ENCODE data around the gene TRRAP. TPM values are rescaled to one million over a fixed set of nuclear protein-coding genes. Genes with fewer than 3 reads are reported as not detected.

Gene TRRAP
- total RNA-seq, 6 experiments from 2014 or later: 26.6 to 35.5 (median 28.7) TPM

- DNase-seq: no peak
- TF ChIP-seq, protein P1, sequence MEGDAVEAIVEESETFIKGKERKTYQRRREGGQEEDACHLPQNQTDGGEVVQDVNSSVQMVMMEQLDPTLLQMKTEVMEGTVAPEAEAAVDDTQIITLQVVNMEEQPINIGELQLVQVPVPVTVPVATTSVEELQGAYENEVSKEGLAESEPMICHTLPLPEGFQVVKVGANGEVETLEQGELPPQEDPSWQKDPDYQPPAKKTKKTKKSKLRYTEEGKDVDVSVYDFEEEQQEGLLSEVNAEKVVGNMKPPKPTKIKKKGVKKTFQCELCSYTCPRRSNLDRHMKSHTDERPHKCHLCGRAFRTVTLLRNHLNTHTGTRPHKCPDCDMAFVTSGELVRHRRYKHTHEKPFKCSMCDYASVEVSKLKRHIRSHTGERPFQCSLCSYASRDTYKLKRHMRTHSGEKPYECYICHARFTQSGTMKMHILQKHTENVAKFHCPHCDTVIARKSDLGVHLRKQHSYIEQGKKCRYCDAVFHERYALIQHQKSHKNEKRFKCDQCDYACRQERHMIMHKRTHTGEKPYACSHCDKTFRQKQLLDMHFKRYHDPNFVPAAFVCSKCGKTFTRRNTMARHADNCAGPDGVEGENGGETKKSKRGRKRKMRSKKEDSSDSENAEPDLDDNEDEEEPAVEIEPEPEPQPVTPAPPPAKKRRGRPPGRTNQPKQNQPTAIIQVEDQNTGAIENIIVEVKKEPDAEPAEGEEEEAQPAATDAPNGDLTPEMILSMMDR (IDR thresholded peaks at IDR 0.05): no peak
- no peaks in the 10 kb centered on the region for H3K9me3 Mint-ChIP-seq
- H3K27ac Mint-ChIP-seq: no peak overlapping the region
- peaks cover 2% of the 10 kb centered on the region for H3K4me1 Mint-ChIP-seq (ENCODE audit: low read depth)
- peaks cover 16% of the 10 kb centered on the region for H3K36me3 Mint-ChIP-seq (ENCODE audit: low read depth)
- no peak overlapping the region for H3K4me3 Mint-ChIP-seq
- no peaks in the 10 kb centered on the region for H3K27me3 Mint-ChIP-seq (ENCODE audit: insufficient read depth)
These were observed 117.3 kb downstream of the TRRAP start for GRCh38 chr7:98995523-98996149.

- Mint-ChIP-seq H3K9me3 (no peaks in the 10 kb centered on the region), H3K27me3 (ENCODE audit: insufficient read depth) (no peaks in the 10 kb centered on the region; the same call in 1 of the 2 replicates), H3K27ac (no peak overlapping the region), H3K4me1 (ENCODE audit: low read depth) (peaks cover 7% of the 10 kb centered on the region), H3K4me3 (no peak overlapping the region), H3K36me3 (ENCODE audit: low read depth) (peaks cover 21% of the 10 kb centered on the region)
- no peak for DNase-seq
- TF ChIP-seq, protein P1 (IDR thresholded peaks at IDR 0.05): no peak
These were observed 117.8 kb downstream of the TRRAP start for GRCh38 chr7:98996150-98996552.

GRCh38 chr7:98997846-98998245, 119.5 kb downstream of the TRRAP start:
- TF ChIP-seq, protein P1 (IDR thresholded peaks at IDR 0.05): no peak
- DNase-seq: no peak
- H3K36me3 Mint-ChIP-seq (ENCODE audit: low read depth): peaks cover 12% of the 10 kb centered on the region
- no peak overlapping the region for H3K27ac Mint-ChIP-seq
- peaks cover 12% of the 10 kb centered on the region for H3K4me1 Mint-ChIP-seq (ENCODE audit: low read depth)
- no peaks in the 10 kb centered on the region for H3K9me3 Mint-ChIP-seq
- no peaks in the 10 kb centered on the region; the same call in 1 of the 2 replicates for H3K27me3 Mint-ChIP-seq (ENCODE audit: insufficient read depth)
- no peak overlapping the region for H3K4me3 Mint-ChIP-seq

DNA sequence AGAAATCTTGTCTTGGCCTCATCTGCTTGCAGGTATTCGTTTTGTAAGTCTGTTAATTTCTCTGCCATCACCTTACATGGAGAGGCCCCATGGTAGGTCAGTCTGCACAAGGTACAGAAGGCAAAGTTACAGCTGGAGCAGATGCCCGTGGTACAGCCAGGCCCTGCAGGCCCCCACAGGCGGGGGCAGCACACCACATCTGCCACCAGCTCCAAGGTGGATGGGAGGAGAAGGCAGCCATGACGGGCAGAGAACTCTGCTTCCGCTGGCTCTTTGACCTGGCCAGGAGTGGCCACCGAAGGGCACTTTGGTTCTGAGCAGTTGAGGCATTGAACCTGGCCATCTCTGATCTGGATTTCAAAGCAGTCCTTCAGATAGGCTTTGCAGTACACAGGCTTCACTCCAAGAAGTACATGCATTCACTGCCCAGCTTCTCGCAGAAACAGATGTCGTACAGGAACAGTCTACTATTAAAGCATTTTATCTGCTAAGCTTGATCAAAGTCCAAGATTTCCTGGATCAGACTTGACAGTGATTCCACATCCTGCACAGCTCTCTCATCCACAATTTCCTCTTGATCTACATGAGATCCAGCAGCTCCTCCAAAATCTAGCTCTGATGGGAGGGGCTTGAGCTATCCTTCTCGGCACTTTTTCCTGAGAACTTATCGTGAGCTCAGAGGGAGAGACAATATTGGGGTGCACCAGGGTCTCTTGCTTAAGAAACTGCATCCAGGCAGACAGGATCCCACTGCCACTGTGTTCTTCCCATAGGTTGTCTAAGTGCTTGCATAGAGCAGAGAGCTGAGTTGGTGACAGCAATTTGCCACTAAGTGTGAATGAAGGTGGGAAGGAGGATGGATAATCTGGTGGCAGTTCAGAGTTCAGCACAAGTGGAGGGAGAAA, 120.7 kb downstream of the TRRAP start:
- no peak for DNase-seq
- peaks cover 11% of the 10 kb centered on the region for H3K36me3 Mint-ChIP-seq (ENCODE audit: low read depth)
- TF ChIP-seq, protein P1 (IDR thresholded peaks at IDR 0.05): no peak
- H3K27ac Mint-ChIP-seq: no peak overlapping the region
- no peaks in the 10 kb centered on the region; the same call in 1 of the 2 replicates for H3K27me3 Mint-ChIP-seq (ENCODE audit: insufficient read depth)
- H3K4me3 Mint-ChIP-seq: no peak overlapping the region
- peaks cover 12% of the 10 kb centered on the region for H3K4me1 Mint-ChIP-seq (ENCODE audit: low read depth)
- no peaks in the 10 kb centered on the region for H3K9me3 Mint-ChIP-seq

DNA sequence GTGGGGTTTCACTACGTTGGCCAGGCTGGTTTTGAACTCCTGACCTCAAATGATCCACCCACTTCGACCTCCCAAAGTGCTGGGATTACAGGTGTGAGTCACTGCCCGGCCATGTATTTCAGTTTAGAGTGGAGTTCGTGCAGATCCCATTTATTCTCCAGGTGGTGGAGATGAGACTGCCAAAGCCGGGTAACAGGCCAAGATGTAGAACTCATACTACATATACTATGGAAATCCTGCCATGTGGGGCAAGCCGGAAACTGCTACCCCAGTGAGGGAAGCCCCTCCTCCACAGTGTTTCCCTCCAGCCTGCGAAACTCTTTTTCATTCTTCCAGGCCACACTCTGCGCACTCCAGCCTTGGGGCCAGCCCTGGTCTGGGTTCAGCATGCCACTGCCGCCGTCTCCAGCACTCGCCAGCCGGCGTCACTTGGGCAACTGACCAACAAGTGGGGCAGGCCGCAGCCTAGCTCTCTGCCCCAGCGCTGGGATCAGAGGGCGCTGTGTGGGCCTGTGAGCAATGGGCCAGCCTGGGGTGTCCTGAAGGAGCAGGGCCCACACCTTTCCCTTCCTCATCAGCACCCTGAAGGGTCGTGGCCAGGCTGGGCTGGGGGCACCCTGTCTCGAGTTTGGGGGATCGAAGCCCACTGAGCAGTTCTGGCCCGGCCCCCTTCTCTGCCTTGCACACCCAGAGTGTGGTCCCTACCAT, 122.0 kb downstream of the TRRAP start:
- H3K4me1 Mint-ChIP-seq (ENCODE audit: low read depth): peaks cover 12% of the 10 kb centered on the region
- peaks cover 15% of the 10 kb centered on the region for H3K36me3 Mint-ChIP-seq (ENCODE audit: low read depth)
- no peak for DNase-seq
- H3K27ac Mint-ChIP-seq: no peak overlapping the region
- TF ChIP-seq, protein P1 (IDR thresholded peaks at IDR 0.05): no peak
- no peak overlapping the region for H3K4me3 Mint-ChIP-seq
- peaks cover 2% of the 10 kb centered on the region; the same call in 1 of the 2 replicates for H3K27me3 Mint-ChIP-seq (ENCODE audit: insufficient read depth)
- H3K9me3 Mint-ChIP-seq: no peaks in the 10 kb centered on the region

Measured in HFFc6 (cell line).